GM12878 (cell line): ENCODE measurements around the gene ABCC11. TPM values are rescaled to one million over a fixed set of nuclear protein-coding genes. Genes with fewer than 3 reads are reported as not detected.

Source experiments
- ATAC-seq: fragments of 200-7000 bp; cut with Tn5 transposase; 3 replicates; pipeline ENCODE4 v1.9.1; 2020; ENCODE audit warnings: mild to moderate bottlenecking, moderate library complexity
- BruUV-seq: library from RNA; stranded (reverse); fragments of 400-500 nt; replicated peaks from 2 replicates; lab custom pipeline; 2021; lab: Mats Ljungman, UMichigan
- CTCF ChIA-PET: fragments of 300-600 bp; sonication (Branson Sonifier 250); formaldehyde crosslinking; extraction: SDS; loops from one replicate; lab custom pipeline; 2021; ENCODE audit warnings: inconsistent platforms; lab: Yijun Ruan, JAX
- POLR2A ChIA-PET: fragments of 350-600 bp; formaldehyde crosslinking; extraction: SDS; loops from one replicate; lab custom pipeline; 2021; ENCODE audit warnings: inconsistent platforms; lab: Charles Lee
- RAD21 ChIA-PET: fragments of 300-600 bp; sonication (Branson Sonifier 250); formaldehyde crosslinking; loops from one replicate; lab custom pipeline; 2023; ENCODE audit warnings: antibody characterized with exemption; ENCODE audit not compliant: unreplicated experiment; lab: Charles Lee
- SMC1A ChIA-PET: fragments of 300-600 bp; sonication (Branson Sonifier 250); formaldehyde crosslinking; loops from one replicate; lab custom pipeline; 2023; ENCODE audit not compliant: unreplicated experiment, uncharacterized antibody; lab: Charles Lee
- DNase-seq: peaks from one replicate; pipeline ENCODE4 v3.0.0-alpha.2; 2011; ENCODE audit warnings: low read depth, low spot score
- FAIRE-seq: peaks from 3 replicates; lab custom pipeline; 2011; peaks lifted over from hg19 to GRCh38; lab: Jason Lieb, UNC
- H2AFZ ChIP-seq: 2 replicates; pipeline ENCODE4 v1.6.0; 2011; ENCODE audit warnings: low read depth, low read length, control low read depth; ENCODE audit not compliant: control insufficient read depth
- H3K27ac ChIP-seq: 2 replicates; pipeline ENCODE4 v1.5.1; 2011; ENCODE audit warnings: control low read depth; ENCODE audit not compliant: control insufficient read depth, insufficient read depth
- H3K27me3 ChIP-seq, 2 experiments: replicated peaks in 1 of 2; 2 replicates each; pipeline versions ENCODE4 v1.6.0 to v1.6.1; 2011; ENCODE audit warnings: low read length in 1 of 2; ENCODE audit not compliant: control insufficient read depth in 2 of 2, insufficient read depth in 2 of 2
- H3K36me3 ChIP-seq, 2 experiments: 2 replicates each; pipeline ENCODE4 v1.5.1; 2011; ENCODE audit warnings: low read length in 1 of 2; ENCODE audit not compliant: control insufficient read depth in 2 of 2, insufficient read depth in 2 of 2
- H3K4me1 ChIP-seq: 2 replicates; pipeline ENCODE4 v1.6.1; 2011; ENCODE audit warnings: mild to moderate bottlenecking, low read length, moderate library complexity, mixed read lengths; ENCODE audit not compliant: control insufficient read depth, insufficient read depth
- H3K4me2 ChIP-seq: 2 replicates; pipeline ENCODE4 v1.6.0; 2011; ENCODE audit warnings: control low read depth; ENCODE audit not compliant: control insufficient read depth, insufficient read depth
- H3K4me3 ChIP-seq: fragments of 200-600 bp; sonication (generic); 2 replicates; pipeline ENCODE4 v1.5.1; 2016
- H3K79me2 ChIP-seq: 2 replicates; pipeline ENCODE4 v1.6.0; 2011; ENCODE audit warnings: low read length; ENCODE audit not compliant: control insufficient read depth, insufficient read depth
- H3K9ac ChIP-seq: 2 replicates; pipeline ENCODE4 v1.8.0; 2011; ENCODE audit warnings: low read length, control low read depth, mixed read lengths; ENCODE audit not compliant: control insufficient read depth, insufficient read depth
- H3K9me3 ChIP-seq: replicated peaks from 3 replicates; pipeline ENCODE4 v1.5.1; 2011; ENCODE audit warnings: mild to moderate bottlenecking, low read length; ENCODE audit not compliant: control insufficient read depth, insufficient read depth
- H4K20me1 ChIP-seq: 2 replicates; pipeline ENCODE4 v1.6.0; 2011; ENCODE audit not compliant: control insufficient read depth, insufficient read depth
- RFX5 ChIP-seq: IDR thresholded peaks from 2 replicates; pipeline ENCODE4 v1.6.1; 2011; ENCODE audit warnings: low read depth, low read length, improper control_type of control experiment
- SUZ12 ChIP-seq: fragments of 200-600 bp; sonication (generic); IDR thresholded peaks from one replicate; pipeline ENCODE4 v1.6.1; 2018; ENCODE audit warnings: antibody characterized with exemption, mild to moderate bottlenecking; ENCODE audit not compliant: unreplicated experiment
- WGBS: methylation state at CpG from one replicate; pipeline ENCODE4 v1.1.6; 2016; ENCODE audit warnings: low lambda C conversion rate; ENCODE audit not compliant: insufficient replicate concordance, insufficient coverage; ENCODE audit errors: missing lambda C conversion rate; 5-methylcytosine and 5-hydroxymethylcytosine counted together
- in situ Hi-C: fragments of 300-500 bp; cut with MboI; formaldehyde crosslinking; loops from 9 replicates; pipeline ENCODE4 v1.14.3; 2018; ENCODE audit warnings: mixed read lengths
- intact Hi-C: fragments of 100-400 bp; cut with micrococcal nuclease; formaldehyde crosslinking; loops from one replicate; pipeline ENCODE4 v1.14.2; 2022; ENCODE audit not compliant: unreplicated experiment
- polyA plus RNA-seq, 11 experiments: library from polyadenylated mRNA; depleted of rRNA in 4 of 11; unstranded in 6 of 11; stranded (reverse) in 5 of 11; fragments of >200 nt; fragmentation: Nextera tagmentation in 4 of 11; fragmentation: Illumina TruSeq in 1 of 11; extraction: Ambion mirVana in 4 of 11; extraction: Trizol in 1 of 11; gene quantifications; 1 replicate in 1 of 11; 2 replicates in 10 of 11; pipeline versions ENCODE4 v1.2.1 to v1.2.3, GENCODE V29; 2011 to 2016; ENCODE audit warnings: inconsistent platforms in 2 of 11, missing spikeins in 2 of 11, low read depth in 1 of 11
- total RNA-seq, 4 experiments: library from RNA; depleted of rRNA in 3 of 4; stranded (reverse); fragments of >200 nt in 3 of 4; fragmentation: Illumina TruSeq in 1 of 4; extraction: Trizol in 1 of 4; gene quantifications; 2 replicates each; pipeline versions ENCODE4 v1.2.1 to v1.2.3, GENCODE V29; 2013 to 2021

ABCC11 gene
- total and polyA plus RNA-seq, 10 of the 15 experiments (the other 5 are each of a cell fraction or from before 2014, with no cell fraction given) = 0.04 to 0.20 (median 0.10) TPM; not detected in 6

- intact Hi-C loops (no loop called here), in situ Hi-C loops (no loop called here)
- Histone ChIP-seq H3K4me1 (no peaks in the 10 kb centered on the region), H3K4me3 (peak overlapping the region; percentile 92; the same call in 1 of the 2 replicates), H3K36me3 (no peaks in the 10 kb centered on the region; a peak in 1 of 4 replicates), H3K9me3 (no peaks in the 10 kb centered on the region), H3K4me2 (peak overlapping the region; percentile 26; the same call in 1 of the 2 replicates), H3K9ac (no peak overlapping the region), H3K79me2 (peaks cover 54% of the 10 kb centered on the region), H3K27ac (no peak overlapping the region), H4K20me1 (no peaks in the 10 kb centered on the region), H3K27me3 (no peaks in the 10 kb centered on the region), H2AFZ (no peak overlapping the region)
- ChIA-PET CTCF (interaction anchor here (1.4 kb wide), 1 partner anchor 14 kb away, joined by 4 read pairs; no protein-coding TSS in a partner anchor), SMC1A (no interaction called here), RAD21 (no interaction called here), POLR2A (no interaction called here)
- TF ChIP-seq RFX5 = no peak
- FAIRE-seq = no peak
- DNase-seq = no peak
- BruUV-seq = TSS peak; percentile 57
- ATAC-seq = no peak
- WGBS = 93% methylated on average over 2 of the region's 2 CpGs
Observed at GRCh38 chr16:48246066-48246465, 1.3 kb downstream of the ABCC11 start.

GRCh38 chr16:48244863-48245195 lies 2.5 kb downstream of the ABCC11 start:
- no peaks in the 10 kb centered on the region; the same call in 2 of the 3 replicates for H3K9me3 ChIP-seq
- no peak for DNase-seq
- H3K9ac ChIP-seq = peak overlapping the region; percentile 71
- POLR2A ChIA-PET = no interaction called here
- no peaks in the 10 kb centered on the region for H3K27me3 ChIP-seq
- FAIRE-seq = no peak
- no peak for ATAC-seq
- H3K4me3 ChIP-seq = peak overlapping the region; percentile 92
- RAD21 ChIA-PET = no interaction called here
- no peak for TF ChIP-seq SUZ12
- TF ChIP-seq, all 136 proteins: peak for 0
- Histone ChIP-seq H3K4me2 (peak overlapping the region; percentile 84), H2AFZ (peak overlapping the region; percentile 37; the same call in 1 of the 2 replicates), H3K27ac (peak overlapping the region; percentile 80), H4K20me1 (no peaks in the 10 kb centered on the region), H3K79me2 (peaks cover 47% of the 10 kb centered on the region), H3K4me1 (no peaks in the 10 kb centered on the region), H3K36me3 (no peaks in the 10 kb centered on the region)
- 12% methylated on average over 8 of the region's 8 CpGs for WGBS
- ChIA-PET CTCF (interaction anchor here (1.4 kb wide), 1 partner anchor 13 kb away, joined by 4 read pairs; no protein-coding TSS in a partner anchor), SMC1A (interaction anchor here (0.6 to 1.0 kb wide), 2 partner anchors 364 to 386 kb away, joined by 3 read pairs; no protein-coding TSS in a partner anchor)
- intact Hi-C loops (loop anchor here (1.0 to 5.0 kb wide), 2 partner anchors 57 to 143 kb away; no protein-coding TSS in a partner anchor), in situ Hi-C loops (no loop called here)
- no TSS peak for BruUV-seq
